NCI-H460 (cell line): Measurements from ENCODE around the gene DSCAM. TPM values are rescaled to one million over a fixed set of nuclear protein-coding genes. Genes with fewer than 3 reads are reported as not detected.

Experiments used
- DNase-seq: peaks from one replicate; pipeline ENCODE4 v3.0.0-alpha.2; 2016; ENCODE audit warnings: low read depth; ENCODE audit errors: extremely low read depth
- total RNA-seq: library from RNA; depleted of rRNA; stranded (reverse); fragments of >200 nt; shearing (Covaris generic); gene quantifications from 2 replicates; pipeline ENCODE4 v1.2.3, GENCODE V29; 2014

DSCAM gene
- total RNA-seq, 1 experiment from 2014 or later, result not detected

DNA sequence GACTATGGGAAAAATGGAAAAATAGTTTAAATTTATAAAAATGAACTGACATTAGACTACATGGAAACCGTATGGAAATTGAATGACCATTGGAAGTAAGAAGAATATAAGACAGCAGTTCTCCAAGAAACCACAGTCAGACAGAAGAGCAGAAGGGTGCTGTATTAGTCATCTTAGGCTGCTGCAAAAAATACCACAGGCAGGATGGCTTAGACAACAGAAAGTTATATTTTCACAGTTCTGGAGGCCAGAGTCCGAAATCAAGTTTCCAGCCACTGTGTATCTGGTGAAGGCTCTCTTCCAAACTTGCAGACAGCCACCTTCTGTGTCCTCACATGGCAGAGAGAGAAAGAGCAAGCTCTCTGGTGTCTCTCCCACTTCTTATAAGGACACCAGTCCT, 175.2 kb downstream of the DSCAM start:
- no peak for DNase-seq

DNA sequence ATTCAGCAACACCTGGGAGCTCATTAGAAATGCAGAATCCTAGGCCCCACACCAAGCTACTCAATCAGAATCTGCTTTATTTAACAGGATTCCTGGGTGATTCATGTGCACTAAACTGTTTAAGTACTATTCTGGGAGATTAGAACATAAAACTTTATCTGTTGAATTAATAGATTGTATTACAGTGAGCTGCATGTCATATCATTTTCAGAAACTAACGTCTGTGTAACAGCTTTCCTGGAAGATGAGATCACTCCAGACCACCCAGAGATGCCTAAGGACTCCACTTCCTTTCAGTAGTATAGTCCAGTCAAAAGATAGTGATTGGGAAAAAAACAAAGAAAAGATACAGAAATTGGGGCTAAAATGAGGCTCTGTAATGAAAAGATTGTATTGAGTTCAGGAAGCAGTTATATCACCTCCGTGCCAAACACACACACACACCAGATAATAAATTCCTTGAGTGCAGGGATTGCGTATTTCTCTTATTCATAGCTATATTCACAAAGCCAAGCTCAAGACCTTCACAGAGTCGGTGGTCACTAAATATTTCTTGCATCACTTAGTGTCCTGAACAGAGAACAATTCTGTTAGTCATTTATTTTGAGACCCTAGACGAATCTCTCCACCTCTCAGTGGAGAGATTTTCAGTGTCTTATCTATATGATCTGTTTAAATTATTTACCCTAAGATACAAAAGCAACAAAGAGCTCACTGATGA, 178.2 kb downstream of the DSCAM start:
- DNase-seq, result no peak

DNA sequence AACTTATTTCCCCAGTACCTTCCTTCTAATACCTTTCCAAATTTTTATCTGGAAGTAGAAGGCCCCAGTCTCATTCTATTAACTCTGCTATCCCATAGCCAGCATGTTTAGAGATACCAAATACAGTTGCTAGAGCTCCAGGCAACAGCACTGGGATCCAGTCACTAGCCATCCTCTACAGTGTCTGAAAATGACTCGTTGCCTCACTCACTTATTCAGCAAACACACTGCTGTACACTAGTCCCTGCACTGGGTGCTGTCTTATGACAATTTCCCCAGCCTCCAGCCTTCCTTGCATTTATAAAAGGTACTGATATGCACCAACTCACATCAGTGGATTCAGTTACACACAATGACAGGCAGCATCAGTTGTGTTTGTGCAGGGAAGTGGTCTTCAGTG, 179.0 kb downstream of the DSCAM start:
- DNase-seq, result no peak

DNA sequence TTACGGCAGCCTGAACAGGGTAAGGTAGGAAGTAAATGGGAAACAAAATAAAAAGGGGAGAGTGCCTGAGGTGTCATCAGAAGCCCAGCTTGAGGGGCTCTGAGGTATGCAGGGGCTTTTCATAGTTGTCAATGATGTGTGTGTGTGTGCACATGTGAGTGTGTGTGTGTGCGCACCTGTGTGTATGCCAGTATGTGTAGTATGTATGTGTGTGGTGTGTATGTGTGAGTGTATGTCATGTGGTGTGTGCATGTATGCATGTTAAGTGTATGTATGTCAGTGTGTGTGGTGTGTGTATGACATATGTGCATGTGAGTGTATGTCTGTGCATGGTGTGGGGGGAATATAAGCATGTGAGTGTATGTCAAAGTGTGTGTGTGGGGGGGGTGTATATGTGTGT, 184.1 kb downstream of the DSCAM start:
- DNase-seq, result no peak

DNA sequence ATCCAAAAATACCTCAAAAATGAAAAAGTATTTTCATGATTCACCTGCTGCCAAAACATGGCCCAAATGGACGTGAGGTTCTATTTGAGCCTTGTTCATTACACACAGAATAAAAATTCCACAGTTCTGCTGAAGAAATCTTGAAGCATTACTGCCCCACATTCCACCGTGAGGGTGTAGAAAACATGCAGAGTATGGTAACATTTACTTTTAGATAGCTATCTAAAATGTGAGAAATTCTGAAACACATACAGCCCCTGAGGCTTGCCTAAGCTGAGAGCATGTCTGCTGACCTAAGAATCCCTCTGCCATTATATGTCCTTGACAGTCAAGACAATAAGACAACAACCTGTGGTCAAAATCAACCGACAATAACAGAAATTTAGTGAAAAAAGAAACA, 186.5 kb downstream of the DSCAM start:
- DNase-seq, result no peak

DNA sequence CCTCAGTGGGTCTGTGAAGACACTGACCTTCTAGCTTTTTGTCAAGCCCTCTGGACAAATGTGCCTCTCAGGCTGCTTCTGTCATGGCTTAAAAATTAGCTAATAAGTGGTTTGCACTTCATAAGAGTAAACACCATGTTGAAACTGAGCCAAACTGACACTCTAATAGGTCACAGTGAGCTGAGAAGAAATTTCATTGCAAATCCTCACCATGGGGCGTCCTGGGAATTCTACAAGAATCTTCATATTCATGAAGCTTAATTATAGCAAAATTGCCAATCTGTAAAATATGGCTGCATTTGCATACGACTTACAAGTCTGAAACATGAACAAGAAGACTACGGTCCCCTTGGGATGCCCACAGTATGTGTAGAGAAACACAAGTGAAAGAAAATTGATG, 188.6 kb downstream of the DSCAM start:
- no peak for DNase-seq

DNA sequence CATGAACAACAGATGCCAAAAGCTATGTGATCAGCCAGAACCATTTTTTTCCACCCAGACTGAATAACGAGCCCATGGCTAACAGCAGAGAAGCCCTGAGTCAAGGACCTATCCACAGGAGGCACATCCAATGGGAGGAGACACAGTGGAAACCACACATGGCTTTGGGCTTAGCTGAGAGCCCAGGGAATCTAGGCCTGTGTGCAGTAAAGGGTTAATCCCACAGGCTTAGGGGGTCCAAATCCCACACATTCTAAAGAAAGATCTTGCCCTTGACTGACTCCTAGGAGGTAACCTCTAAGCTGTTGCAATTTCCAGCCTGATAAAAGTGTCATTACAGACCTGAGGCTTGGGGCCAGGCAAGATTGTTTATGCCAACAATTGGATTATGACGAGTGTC, 194.5 kb downstream of the DSCAM start:
- DNase-seq, result no peak

DNA sequence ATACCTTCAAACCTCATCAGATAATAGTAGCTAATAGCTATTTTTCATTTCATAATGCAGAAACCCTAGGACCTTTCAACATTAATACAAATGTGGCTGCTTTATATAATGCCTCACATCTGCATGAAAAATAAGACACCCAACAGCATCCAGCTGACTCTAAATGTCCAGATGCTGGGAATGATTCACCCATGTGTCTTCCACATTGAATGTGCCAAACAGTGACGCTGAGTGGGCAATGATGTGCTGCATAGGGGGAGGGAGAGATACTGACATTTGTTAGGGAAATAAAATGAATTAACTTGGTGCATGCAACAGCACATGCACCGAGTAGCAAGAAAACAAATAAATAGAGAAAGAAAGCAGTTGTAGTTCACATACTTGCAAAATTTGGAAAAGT, 199.3 kb downstream of the DSCAM start:
- no peak for DNase-seq

DNA sequence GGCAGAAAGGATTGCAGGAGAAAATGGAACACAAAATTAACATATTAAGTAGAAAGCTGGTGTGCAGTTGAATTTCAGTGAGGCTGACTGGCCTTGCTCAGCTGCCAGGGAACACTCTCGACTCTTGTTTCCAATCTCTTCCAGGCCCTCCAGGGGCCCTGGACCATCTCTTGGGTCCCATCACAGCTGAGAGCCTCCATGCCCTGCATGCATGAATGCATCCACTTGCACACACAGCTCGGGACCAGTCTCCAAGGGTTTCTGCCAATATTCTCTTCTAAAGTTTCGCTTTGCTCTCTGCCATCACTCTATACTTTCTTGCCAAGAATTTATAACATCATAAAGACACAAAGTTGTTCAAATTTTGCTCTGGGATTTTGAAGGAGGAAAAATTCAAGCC, 200.3 kb downstream of the DSCAM start:
- no peak for DNase-seq

DNA sequence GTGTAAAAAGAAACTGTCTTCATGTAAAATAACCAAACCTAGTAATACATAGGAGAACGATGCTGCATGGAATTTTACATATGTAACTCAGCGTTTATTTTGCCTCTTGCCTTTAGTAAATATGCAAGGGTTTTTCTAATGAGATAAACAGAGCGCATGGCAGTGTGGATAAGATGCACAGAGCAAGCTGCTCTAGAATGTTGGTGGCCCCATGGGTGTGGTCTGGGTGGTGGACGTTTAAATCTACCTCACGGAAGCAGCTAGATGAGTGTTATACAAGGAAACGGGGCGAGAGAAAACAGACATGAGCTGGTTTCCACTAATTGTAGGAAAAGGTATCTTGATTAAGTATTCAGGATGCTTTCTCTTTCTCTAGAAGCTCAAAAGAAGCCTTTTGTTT, 205.9 kb downstream of the DSCAM start:
- DNase-seq, result no peak

DNA sequence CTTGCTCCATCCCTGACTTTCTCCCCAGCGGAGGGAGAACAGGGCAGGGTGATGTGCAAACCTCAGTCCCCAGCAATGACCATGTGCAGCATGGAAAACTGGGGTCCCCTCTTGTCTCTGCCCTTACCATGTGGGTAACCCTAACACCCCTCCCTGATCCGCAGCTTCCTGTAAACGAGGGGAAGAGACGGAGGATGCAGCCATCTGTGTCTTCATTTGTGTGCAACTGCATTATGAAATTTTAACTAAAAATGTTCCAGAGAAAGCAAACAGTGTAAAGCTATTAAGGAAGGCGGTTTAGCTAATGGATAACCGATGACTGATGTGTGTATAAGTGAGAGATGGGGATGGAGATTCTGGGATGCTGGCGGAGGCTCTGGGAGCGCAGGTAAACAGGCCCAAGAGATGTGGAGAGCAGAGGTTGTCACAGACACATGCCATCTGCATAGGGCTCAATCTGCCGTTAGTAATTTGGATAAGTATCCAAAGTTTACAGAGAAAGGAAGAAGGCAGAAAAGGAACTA, 206.6 kb downstream of the DSCAM start:
- DNase-seq, result no peak

DNA sequence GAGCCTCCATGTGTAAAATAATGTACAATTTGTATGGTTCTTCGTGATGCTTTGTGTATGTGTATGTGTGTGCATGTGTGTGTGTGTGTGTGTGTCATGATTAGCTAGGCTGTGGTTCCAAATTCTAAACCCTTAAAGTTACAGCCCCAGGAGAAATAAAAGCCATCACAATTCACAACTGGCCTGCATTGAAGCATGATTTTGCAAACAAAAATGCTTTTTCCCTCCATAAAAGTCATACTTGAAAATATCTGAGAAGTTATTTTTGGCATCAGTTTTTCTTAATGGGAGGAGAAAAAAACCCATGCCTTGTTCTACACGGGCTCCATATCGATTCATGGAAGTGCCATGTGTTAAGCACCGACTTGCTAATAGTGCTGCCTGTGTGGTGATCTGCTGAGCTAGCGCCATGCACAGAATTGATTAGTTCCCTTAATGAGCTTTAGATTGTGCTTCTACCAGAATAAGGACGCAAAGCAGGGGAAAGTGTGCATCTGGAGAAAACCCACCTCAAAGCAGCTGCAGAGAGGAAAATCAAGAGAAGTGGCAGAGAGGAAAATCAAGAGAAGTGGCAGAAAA, 207.3 kb downstream of the DSCAM start:
- no peak for DNase-seq

DNA sequence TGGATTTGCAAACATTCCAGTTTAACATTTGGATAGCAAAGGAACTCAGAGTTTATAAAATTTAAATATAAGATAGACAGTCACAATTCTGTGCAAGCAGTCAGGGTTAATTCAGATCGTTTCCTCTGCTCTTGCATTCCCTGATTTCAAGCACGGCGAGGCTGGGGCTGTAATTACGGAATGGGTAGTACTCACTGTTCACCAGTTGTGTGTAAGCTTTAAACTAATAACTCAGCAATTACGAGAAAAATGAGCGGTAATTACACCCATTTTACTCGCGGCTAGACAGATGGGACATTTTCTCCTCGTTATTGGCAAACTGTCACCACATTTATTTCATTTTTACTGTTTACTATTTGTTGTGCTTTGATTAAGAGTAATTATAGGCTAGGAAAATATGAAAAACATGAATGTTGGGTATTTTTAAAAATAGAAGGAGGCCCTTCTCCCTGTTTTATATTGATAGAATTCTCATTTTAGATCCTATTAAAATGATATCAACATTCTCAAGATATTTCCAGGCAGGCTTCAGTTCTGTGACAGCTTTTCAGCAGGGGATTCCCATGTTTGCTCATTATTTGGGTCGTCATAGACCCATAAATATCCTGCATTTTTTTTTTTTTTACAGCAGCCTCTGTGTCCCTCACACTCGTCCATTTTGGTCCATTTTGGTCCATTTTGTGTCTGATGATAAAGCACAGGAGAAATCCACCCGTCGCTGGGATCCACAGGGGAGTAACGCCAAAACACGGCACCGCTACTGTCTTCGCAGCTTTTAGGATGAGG, 208.3 kb downstream of the DSCAM start:
- no peak for DNase-seq

DNA sequence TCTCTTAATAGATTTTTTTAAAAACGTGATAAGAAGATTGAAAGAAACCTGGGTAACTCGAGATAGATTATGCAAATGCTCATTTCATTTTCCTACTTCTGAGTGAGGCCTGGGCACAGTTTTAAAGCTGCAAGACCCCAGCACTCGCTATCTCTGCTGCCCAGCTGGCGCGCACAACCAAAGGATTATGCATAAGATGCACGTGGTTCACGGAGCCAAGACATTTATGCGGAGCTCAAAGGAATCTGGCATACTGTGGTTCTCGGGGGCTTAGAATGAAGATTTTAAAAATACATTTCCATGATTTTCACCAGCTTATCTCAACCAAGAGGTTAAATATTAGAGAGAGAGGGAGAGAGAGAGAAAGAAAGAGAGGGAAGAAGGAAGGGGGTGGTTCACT, 210.9 kb downstream of the DSCAM start:
- no peak for DNase-seq

DNA sequence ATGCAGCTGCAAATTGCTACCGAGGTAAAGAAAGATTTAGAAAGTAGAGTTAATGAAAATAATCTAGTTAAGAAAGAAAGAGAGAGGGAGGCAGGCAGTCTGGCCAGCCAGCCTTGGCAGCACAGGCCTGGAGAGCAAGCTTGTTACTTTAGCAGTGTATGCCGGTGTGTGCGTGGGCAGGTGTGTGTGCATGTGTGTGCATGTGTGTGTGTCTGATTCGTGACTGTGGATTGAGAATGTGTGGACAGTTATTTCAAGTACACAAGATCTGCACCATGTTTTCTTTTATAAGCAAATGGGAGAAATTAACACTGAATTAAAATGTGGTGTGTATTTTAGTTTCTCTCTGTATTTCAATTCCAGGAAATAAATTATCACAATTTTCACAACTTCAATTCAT, 211.6 kb downstream of the DSCAM start:
- no peak for DNase-seq

DNA sequence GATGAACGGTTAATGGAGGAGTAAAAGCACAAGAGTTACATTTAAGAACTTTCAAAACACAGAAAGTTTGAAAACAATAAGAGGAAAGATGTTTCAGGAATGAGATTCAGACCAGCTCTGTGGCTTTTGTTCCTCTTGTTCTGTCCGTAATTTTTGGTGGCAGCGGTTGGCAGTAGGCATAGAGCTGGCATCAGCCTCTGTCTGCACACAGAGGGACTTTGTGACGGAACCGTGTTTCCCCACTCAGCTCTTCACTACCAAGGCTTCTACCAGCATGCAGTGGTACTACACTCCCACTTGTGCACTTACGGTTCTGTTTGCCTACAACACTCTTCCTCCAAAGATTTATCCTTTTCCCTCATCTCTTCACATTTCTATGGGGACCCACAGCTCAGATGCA, 212.8 kb downstream of the DSCAM start:
- DNase-seq, result no peak

DNA sequence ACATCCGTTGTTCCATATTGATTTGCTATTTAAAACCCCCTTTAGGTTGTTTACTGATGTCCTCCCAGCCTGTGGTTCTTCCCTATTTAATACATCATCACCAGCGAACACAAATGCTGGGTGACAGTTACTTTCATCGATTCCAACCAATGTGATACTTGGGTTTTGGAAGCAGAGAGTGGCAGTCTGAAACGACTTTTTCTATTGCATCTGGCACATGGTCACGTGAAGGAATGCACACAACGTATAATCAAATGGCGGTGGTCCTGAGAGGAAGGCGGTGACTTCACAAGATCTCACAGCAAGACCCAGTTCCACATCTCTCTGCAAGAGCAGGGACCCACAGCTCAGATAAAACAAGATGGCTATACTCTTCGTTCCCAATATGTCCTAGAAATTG, 213.9 kb downstream of the DSCAM start:
- DNase-seq, result no peak

DNA sequence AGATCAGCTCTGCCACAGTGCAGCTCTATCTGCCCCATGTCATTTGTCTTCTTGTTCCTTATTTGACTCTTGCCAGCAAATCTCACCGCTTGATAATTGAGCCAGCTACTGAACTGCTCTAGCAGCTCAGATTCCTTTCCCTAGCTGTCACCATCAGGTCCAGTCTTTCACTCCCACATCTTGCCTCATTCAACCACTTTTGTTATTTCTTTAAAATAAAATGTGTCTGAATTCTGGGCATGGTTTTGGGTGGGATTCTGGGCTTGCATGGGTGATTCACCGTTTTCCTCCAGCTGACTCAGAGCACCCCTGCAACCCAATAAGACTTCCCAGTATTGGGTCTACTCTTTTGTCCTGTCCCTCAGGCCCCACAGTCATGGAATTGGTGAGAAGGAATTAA, 215.7 kb downstream of the DSCAM start:
- no peak for DNase-seq

DNA sequence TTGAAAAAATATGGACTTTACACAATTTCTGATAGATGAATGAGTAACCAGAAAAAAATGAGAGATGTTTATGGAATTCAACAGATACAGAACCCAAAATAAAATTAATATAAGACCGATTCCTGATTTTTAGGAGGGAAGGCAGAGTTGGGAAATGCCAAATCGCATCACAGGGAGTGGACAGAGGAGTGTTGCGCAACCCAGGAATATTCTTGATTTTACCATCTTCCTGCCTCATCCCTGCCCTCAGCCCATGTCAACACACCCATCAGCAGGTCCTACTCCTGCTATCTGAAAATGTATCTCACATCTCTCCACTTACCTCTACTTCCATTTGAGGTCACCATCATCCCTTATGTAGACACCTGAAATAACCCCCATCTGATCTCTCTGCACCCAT, 221.0 kb downstream of the DSCAM start:
- no peak for DNase-seq

DNA sequence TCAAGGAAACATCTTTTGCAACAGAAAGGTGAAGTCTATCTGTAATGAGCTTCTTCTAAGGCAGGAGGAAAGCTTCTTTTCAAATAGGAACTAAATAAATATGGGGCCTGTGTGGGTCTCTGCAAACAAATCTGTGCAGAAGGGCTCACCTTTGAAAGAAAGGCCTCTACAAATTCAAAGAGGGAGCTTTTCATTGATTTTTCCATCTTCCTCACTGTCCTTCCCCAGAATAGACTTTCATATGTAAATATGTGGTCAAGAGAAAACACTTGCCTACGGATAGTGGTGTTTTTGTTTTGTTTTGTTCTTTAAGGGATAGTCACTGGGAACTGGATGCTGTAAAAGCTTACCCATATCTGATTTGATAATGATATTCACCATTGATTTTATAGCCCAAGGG, 223.4 kb downstream of the DSCAM start:
- no peak for DNase-seq

DNA sequence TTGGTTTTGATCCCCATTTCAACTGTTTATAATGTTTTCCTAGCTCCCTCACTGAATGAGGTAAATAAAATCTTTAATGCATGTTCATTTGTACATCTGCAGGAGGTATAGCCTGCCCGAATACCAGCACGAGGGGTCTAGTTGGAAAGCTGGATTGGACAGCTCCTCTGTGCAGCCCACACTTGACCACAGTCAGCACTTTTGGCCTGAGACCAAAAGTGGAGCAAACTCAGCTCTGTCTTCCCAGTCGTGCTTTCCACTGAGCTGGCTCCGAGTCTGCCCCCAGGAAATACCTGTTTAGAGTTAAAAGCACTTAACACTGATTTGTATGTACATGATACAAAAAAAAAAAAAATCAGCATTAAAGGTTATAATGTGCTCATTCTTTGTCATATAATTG, 224.4 kb downstream of the DSCAM start:
- DNase-seq, result no peak
